OCI-LY3 (cell line): Measurements from ENCODE around the gene TTC6.

ENCODE experiments used
- H2AFZ ChIP-seq: fragments of 200-600, 300-600 bp; shearing (Covaris generic); 2 replicates; pipeline ENCODE4 v1.6.0; 2014; ENCODE audit warnings: antibody characterized with exemption, low read depth, low read length
- H3K27ac ChIP-seq: fragments of 200-600, 300-600 bp; sonication (generic); 2 replicates; pipeline ENCODE4 v1.5.1; 2014; ENCODE audit warnings: mild to moderate bottlenecking, low read length, moderate library complexity, mixed read lengths
- H3K27me3 ChIP-seq: fragments of 200-600, 300-600 bp; sonication (generic); 2 replicates; pipeline ENCODE4 v1.6.1; 2014; ENCODE audit warnings: low read depth, low read length, mixed read lengths
- H3K36me3 ChIP-seq: fragments of 200-600, 300-600 bp; sonication (generic); replicated peaks from 2 replicates; pipeline ENCODE3; 2014; ENCODE audit warnings: low read depth, low read length, mixed read lengths
- H3K4me1 ChIP-seq: fragments of 300-600, 200-600 bp; sonication (generic); 2 replicates; pipeline ENCODE4 v1.6.1; 2014; ENCODE audit warnings: low read length, mixed read lengths
- H3K4me2 ChIP-seq: fragments of 200-600, 300-600 bp; sonication (generic); 2 replicates; pipeline ENCODE4 v1.6.1; 2014; ENCODE audit warnings: low read length, mixed read lengths
- H3K4me3 ChIP-seq: fragments of 300-600, 200-600 bp; sonication (generic); 2 replicates; pipeline ENCODE4 v1.5.1; 2014; ENCODE audit warnings: antibody characterized with exemption, mild to moderate bottlenecking, low read length, moderate library complexity
- H3K79me2 ChIP-seq: fragments of 300-600, 200-600 bp; shearing (Covaris generic); 2 replicates; pipeline ENCODE4 v1.6.1; 2014; ENCODE audit warnings: mild to moderate bottlenecking, low read length, mixed read lengths
- H3K9ac ChIP-seq: fragments of 300-600, 200-600 bp; shearing (Covaris generic); 2 replicates; pipeline ENCODE4 v1.6.0; 2014; ENCODE audit warnings: mild to moderate bottlenecking, low read length, moderate library complexity
- H3K9me3 ChIP-seq: fragments of 200-600, 300-600 bp; shearing (Covaris generic); 2 replicates; pipeline ENCODE4 v1.6.1; 2014; ENCODE audit warnings: low read length, mixed read lengths; ENCODE audit not compliant: insufficient read depth
- H4K20me1 ChIP-seq: fragments of 200-600, 300-600 bp; sonication (generic); 2 replicates; pipeline ENCODE4 v1.6.1; 2016; ENCODE audit warnings: low read length, mixed read lengths; ENCODE audit not compliant: insufficient read depth
- CTCF ChIP-seq: fragments of 200-600, 300-600 bp; sonication (generic); IDR thresholded peaks from 2 replicates; pipeline ENCODE4 v1.5.1; 2014; ENCODE audit warnings: antibody characterized with exemption, low read length, low read depth
- EZH2phosphoT487 ChIP-seq: fragments of 200-600 bp; shearing (Covaris generic); IDR thresholded peaks from 2 replicates; pipeline ENCODE4 v1.6.1; 2018; ENCODE audit warnings: antibody characterized with exemption, mixed run types, low read depth

Gene TTC6

GRCh38 chr14:37594971-37595808, at the start of gene TTC6, which contains the start of gene FOXA1:
TTC6 (plus strand) TSS chr14:37595629; CDS start chr14:37622065, 26,436 bp downstream.
FOXA1 (minus strand) TSS chr14:37595249; CDS start chr14:37594972, 277 bp downstream.
- Histone ChIP-seq H3K4me1 (no peaks in the 10 kb centered on the region), H3K4me2 (no peak within 1 kb of the TSS), H3K27me3 (no peaks in the 10 kb centered on the region), H3K4me3 (no peak within 1 kb of the TSS), H3K9me3 (no peaks in the 10 kb centered on the region), H3K27ac (no peak within 1 kb of the TSS), H3K36me3 (no peaks in the 10 kb centered on the region), H3K79me2 (no peaks in the 10 kb centered on the region), H2AFZ (no peak within 1 kb of the TSS), H4K20me1 (no peaks in the 10 kb centered on the region), H3K9ac (no peak within 1 kb of the TSS)
- no peak for TF ChIP-seq CTCF
- no peak for TF ChIP-seq EZH2phosphoT487

GRCh38 chr14:37546621-37547447, 48.6 kb upstream of the TTC6 start:
- H3K4me3 ChIP-seq: no peak overlapping the region
- no peaks in the 10 kb centered on the region for H3K79me2 ChIP-seq
- H2AFZ ChIP-seq: no peak overlapping the region
- no peak overlapping the region for H3K27ac ChIP-seq
- no peaks in the 10 kb centered on the region for H3K4me1 ChIP-seq
- no peaks in the 10 kb centered on the region for H4K20me1 ChIP-seq
- TF ChIP-seq EZH2phosphoT487 (no peak), CTCF (no peak)
- H3K9ac ChIP-seq: no peak overlapping the region
- H3K4me2 ChIP-seq: no peak overlapping the region
- no peaks in the 10 kb centered on the region for H3K9me3 ChIP-seq
- H3K27me3 ChIP-seq: no peaks in the 10 kb centered on the region
- no peaks in the 10 kb centered on the region for H3K36me3 ChIP-seq

GRCh38 chr14:37550511-37550910, 44.9 kb upstream of the TTC6 start:
- TF ChIP-seq CTCF: no peak
- TF ChIP-seq EZH2phosphoT487: no peak
- no peaks in the 10 kb centered on the region for H4K20me1 ChIP-seq

GRCh38 chr14:37551119-37551518, 44.3 kb upstream of the TTC6 start:
- H3K27ac ChIP-seq: no peak overlapping the region
- no peak overlapping the region for H3K4me2 ChIP-seq
- H3K27me3 ChIP-seq: no peaks in the 10 kb centered on the region
- H3K79me2 ChIP-seq: no peaks in the 10 kb centered on the region
- no peak overlapping the region for H3K4me3 ChIP-seq
- H2AFZ ChIP-seq: no peak overlapping the region
- TF ChIP-seq CTCF (no peak), EZH2phosphoT487 (no peak)
- no peaks in the 10 kb centered on the region for H4K20me1 ChIP-seq
- H3K36me3 ChIP-seq: no peaks in the 10 kb centered on the region
- H3K9me3 ChIP-seq: no peaks in the 10 kb centered on the region
- no peak overlapping the region for H3K9ac ChIP-seq
- no peaks in the 10 kb centered on the region for H3K4me1 ChIP-seq

More at GRCh38 chr14:37550511-37550910, 44.9 kb upstream of the TTC6 start:
- Histone ChIP-seq H3K9ac (no peak overlapping the region), H3K4me2 (no peak overlapping the region), H3K27me3 (no peaks in the 10 kb centered on the region), H3K27ac (no peak overlapping the region), H3K4me3 (no peak overlapping the region), H3K9me3 (no peaks in the 10 kb centered on the region), H3K4me1 (no peaks in the 10 kb centered on the region), H3K79me2 (no peaks in the 10 kb centered on the region), H3K36me3 (no peaks in the 10 kb centered on the region), H2AFZ (no peak overlapping the region)
